Measurements from ENCODE around the gene DPP6.

Gene DPP6

DNA sequence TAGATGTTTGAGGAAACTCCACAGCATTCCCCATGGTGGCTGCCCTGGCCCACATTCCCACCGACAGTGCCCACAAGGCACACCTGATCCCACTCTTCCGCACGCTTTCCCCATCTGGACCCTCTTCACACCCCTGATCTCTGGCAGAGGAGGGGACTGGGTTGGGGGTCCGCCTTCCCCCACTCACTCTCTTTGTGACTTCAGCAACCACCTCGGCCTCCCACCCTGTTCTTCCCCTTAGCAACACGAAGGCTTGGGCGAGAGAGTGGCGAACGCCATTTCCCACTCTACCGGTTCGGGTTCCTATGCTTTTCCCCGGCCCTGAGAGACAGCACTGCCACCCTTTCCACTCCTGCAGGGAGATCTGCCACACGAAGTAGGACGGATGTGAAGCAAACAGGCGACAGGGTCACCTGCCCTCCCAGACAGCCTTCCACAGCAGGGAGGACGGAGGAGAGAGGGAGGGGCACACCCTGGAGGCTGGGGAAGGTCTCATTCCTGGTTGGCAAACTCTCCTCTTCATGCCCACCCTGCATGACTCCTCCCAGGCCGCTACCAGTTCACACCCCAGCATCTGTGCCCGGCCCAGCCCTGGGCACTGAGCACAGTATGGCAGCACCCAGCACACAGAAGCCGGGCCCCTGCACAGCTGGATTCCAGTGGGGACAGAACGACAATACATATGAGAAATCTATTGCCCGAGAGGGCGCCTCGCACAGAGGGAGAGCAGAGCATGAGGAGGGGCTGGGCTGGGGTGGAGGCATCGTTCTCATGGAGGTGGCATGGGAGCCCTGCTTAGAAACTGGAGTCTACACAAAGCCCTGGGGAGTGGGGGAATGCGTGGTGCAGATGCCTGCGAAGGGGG, 857.3 kb downstream of the DPP6 start:
- TF ChIP-seq, protein P1, sequence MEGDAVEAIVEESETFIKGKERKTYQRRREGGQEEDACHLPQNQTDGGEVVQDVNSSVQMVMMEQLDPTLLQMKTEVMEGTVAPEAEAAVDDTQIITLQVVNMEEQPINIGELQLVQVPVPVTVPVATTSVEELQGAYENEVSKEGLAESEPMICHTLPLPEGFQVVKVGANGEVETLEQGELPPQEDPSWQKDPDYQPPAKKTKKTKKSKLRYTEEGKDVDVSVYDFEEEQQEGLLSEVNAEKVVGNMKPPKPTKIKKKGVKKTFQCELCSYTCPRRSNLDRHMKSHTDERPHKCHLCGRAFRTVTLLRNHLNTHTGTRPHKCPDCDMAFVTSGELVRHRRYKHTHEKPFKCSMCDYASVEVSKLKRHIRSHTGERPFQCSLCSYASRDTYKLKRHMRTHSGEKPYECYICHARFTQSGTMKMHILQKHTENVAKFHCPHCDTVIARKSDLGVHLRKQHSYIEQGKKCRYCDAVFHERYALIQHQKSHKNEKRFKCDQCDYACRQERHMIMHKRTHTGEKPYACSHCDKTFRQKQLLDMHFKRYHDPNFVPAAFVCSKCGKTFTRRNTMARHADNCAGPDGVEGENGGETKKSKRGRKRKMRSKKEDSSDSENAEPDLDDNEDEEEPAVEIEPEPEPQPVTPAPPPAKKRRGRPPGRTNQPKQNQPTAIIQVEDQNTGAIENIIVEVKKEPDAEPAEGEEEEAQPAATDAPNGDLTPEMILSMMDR (conservative IDR thresholded peaks at IDR 0.05) = no peak
- no peak overlapping the region for H3K27ac ChIP-seq

DNA sequence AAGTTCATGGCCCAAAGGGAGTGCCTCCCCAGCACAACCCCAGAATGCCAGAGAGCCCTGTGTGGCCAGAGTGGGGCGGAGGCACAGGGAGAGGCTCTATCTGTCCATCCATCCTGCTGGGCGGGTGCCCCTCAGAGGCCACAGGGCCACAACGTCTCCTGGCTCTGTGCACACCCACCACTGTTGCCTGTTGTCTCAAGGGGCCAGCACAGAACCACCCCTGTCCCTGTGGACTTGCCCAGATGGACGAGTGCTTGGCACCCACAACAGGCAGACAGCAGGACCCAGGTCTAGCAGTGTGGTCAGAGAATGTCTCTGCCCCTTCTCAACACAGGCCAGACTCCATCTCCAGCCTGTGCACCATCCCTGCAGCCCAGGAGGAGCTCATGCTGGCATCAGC, 857.9 kb downstream of the DPP6 start:
- TF ChIP-seq, protein P1 (conservative IDR thresholded peaks at IDR 0.05) = no peak
- peak overlapping the region; percentile 49 for H3K27ac ChIP-seq

DNA sequence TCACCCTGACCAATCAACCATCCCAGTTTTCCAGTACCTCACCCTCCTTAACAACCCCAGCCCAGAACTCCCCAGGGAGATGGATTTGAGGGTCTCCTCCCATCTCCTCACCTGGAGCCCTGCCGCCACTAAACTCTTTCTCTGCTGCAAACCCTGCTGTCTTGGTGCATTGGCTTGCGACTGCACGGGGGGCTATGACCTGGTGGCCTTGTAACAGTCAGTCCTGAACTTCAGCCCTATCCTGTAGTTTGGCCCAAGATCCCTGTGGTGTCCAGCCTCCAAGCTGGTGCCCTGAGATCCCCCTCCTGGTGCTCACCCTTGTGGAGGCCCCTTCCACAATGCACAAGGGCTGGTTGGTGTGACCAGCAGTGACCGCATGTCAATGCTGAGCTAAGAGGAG, 858.8 kb downstream of the DPP6 start:
- TF ChIP-seq, protein P1 (conservative IDR thresholded peaks at IDR 0.05) = no peak
- peak overlapping the region; percentile 49 for H3K27ac ChIP-seq

DNA sequence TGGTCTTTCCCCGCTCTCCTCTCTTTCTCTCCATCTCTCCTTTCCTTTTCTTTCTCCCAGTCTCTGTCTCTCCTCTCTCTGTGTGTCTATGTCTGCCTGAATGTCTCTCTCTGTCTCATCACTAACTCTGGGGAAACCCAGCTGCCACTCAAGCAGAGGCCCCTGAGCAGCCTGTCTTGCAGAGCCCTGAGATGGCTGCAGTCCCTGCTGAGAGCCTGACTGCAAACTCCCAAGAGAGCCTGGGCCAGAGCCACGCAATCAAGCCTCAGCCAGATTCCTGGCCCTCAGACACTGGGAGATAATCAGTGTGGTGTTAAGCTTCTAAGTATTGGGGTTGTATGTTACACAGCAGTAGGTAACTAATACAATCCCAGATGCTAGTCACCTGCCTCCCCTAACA, 859.2 kb downstream of the DPP6 start:
- TF ChIP-seq, protein P1 (conservative IDR thresholded peaks at IDR 0.05) = no peak
- H3K27ac ChIP-seq = peak overlapping the region; percentile 49

DNA sequence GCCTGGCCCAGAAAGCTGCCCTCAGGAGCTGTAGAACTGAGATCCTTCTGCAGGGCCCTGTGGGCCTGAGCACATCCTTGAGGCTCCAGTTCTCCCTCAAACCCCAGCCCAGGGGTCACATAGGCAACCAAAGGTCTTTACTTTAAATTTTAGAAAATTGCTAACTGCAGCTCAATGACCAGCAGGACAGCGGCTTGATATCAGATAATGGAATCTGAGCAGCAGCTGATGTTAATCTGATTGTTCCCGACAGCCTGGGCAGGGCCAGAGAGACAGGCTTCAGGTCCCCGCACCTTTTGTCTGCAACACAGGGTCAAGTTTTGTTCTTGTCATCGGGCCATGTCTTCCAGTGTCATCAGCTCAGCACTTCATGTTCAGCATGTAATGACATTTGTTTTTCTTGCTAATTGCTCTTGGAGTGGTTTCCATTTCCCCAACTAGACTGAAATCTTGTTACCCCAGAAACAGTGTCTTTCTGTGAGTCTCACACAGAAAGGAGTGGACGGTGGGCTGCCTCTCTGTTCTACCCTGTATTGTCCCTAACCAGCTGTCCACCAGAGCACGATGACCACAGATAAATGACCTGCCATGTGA, 859.8 kb downstream of the DPP6 start:
- H3K27ac ChIP-seq = peak overlapping the region; percentile 49
- TF ChIP-seq, protein P1 (conservative IDR thresholded peaks at IDR 0.05) = no peak

DNA sequence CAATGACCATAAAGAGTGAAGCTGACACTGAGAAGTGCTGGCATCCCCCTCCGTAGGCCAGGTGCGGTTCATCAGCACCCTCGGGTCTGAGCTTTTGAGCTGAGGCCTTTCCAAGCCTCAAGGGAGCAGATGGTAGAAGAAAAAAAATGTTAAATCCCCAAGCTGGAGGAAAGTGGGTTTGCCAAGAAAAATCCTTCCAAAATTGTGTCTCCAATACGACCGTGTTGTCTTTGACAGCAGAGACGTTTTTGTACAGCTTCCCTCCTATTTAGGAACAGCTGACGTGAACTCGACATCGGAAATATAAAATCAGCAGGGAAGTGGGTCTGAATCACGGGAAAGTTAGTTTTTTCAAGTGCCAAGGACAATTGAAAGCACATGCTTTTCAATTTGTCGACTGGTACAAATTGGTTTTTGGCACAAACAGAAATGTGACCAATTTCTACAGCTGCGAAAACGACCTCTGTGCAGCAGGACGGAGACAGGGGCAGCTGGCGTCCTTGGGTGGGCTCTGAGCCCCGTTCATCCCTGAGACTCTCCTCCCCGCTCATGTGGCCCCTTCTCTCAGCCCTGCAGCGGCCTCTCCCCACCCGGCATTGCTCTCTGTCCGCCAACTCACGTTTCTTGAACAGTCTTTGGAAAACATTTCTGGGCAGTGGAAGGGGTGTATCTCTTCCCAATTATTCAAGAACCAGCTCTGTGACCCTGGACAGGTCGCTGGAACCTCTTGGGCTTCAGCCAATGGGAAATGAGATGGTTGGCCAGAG, 860.9 kb downstream of the DPP6 start:
- TF ChIP-seq, protein P1 (conservative IDR thresholded peaks at IDR 0.05) = no peak

More for the DNA sequence above, 860.9 kb downstream of the DPP6 start:
- H3K27ac ChIP-seq = peak overlapping the region; percentile 21; the same call in 1 of the 2 replicates

All from VCaP (cell line).